ENCODE results near the gene ANKRD24. TPM values are rescaled to one million over a fixed set of nuclear protein-coding genes. Genes with fewer than 3 reads are reported as not detected.
"Not testable (repeated sequence)": the region's sequence is repeated elsewhere in the genome, so short reads cannot be mapped to it uniquely, and the experiment has no call there.

The ANKRD24 gene
- total RNA-seq, 1 experiment from 2014 or later: 0.76 TPM

DNA sequence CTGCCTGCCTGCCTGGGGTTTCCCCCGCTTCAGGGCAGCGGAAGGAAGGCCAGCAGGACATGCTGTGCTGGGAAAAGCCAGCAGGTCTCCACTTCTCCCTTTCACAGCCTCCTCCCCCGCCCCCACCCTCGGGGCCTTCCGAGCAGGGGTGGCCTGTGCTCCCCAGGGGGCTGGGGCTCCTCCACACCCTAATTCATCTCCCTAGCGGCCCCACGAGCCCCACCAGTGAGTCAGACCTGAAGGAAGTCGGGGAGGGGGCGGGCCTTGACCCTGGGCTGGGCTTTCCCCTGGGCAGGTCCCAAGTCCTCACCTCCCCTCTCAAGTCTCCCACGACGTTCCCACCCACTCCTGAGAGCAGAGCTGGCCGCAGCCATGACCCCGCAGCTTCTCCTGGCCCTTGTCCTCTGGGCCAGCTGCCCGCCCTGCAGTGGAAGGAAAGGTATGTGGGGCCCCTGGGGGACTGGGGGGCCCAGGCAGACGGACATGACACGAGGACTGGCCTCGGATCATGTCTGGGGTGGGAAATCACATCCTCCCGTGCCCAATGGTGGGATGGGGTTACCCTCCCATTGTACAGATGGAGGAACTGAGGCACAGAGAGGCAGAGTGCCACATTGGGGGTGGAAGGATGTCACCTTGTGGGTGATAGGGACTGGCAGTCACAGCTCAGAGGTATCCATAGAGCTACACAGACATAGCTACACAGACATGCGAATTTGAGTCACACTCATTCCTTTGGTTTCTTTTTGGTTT lies 46.9 kb downstream of the ANKRD24 start, which contains the start of gene EBI3:
TSS of gene EBI3 (plus strand) at position 345 of the 753 bp plus-strand sequence. CDS start at position 373, 28 bp downstream.
- H3K27me3 Mint-ChIP-seq (ENCODE audit: unreplicated experiment): no peaks in the 10 kb centered on the region
- CTCF ChIA-PET: no interaction called here
- no TSS peak for BruUV-seq (replicated peaks)
- H3K4me3 Mint-ChIP-seq (ENCODE audit: low read depth, unreplicated experiment): no peak within 1 kb of the TSS
- H3K9me3 Mint-ChIP-seq (ENCODE audit: low read depth, unreplicated experiment): no peaks in the 10 kb centered on the region
- H3K27ac Mint-ChIP-seq (ENCODE audit: unreplicated experiment): no peak within 1 kb of the TSS
- DNase-seq: peak; percentile 49
- TF ChIP-seq, protein P1, sequence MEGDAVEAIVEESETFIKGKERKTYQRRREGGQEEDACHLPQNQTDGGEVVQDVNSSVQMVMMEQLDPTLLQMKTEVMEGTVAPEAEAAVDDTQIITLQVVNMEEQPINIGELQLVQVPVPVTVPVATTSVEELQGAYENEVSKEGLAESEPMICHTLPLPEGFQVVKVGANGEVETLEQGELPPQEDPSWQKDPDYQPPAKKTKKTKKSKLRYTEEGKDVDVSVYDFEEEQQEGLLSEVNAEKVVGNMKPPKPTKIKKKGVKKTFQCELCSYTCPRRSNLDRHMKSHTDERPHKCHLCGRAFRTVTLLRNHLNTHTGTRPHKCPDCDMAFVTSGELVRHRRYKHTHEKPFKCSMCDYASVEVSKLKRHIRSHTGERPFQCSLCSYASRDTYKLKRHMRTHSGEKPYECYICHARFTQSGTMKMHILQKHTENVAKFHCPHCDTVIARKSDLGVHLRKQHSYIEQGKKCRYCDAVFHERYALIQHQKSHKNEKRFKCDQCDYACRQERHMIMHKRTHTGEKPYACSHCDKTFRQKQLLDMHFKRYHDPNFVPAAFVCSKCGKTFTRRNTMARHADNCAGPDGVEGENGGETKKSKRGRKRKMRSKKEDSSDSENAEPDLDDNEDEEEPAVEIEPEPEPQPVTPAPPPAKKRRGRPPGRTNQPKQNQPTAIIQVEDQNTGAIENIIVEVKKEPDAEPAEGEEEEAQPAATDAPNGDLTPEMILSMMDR (IDR thresholded peaks at IDR 0.05; ENCODE audit: unreplicated experiment): no peak
- intact Hi-C loops (cut with micrococcal nuclease; ENCODE audit: unreplicated experiment): no loop called here
- H3K36me3 Mint-ChIP-seq (ENCODE audit: insufficient read depth, unreplicated experiment): peaks cover 5% of the 10 kb centered on the region
- peaks cover 7% of the 10 kb centered on the region for H3K4me1 Mint-ChIP-seq (ENCODE audit: low read depth, unreplicated experiment)

DNA sequence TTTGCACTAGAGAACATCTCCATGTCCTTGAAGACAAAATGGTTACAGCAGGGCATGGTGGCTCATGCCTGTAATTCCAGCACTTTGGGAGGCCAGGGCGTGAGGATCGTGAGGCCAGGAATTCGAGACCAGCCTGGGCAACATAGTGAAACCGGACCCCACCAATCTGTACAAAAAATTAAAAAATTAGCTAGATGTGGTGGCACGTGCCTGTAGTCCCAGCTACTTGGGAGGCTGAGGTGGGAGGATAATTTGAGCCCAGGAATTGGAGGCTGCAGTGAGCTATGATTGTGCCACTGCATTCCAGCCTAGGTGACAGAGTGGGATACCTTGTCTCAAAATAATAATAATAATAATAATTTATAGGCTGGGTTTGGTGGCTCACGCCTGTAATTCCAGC lies 47.7 kb downstream of the ANKRD24 start:
- intact Hi-C loops (cut with micrococcal nuclease; ENCODE audit: unreplicated experiment); H3K4me3 Mint-ChIP-seq (ENCODE audit: low read depth, unreplicated experiment); CTCF ChIA-PET; DNase-seq; H3K36me3 Mint-ChIP-seq (ENCODE audit: insufficient read depth, unreplicated experiment); H3K9me3 Mint-ChIP-seq (ENCODE audit: low read depth, unreplicated experiment); H3K4me1 Mint-ChIP-seq (ENCODE audit: low read depth, unreplicated experiment); H3K27ac Mint-ChIP-seq (ENCODE audit: unreplicated experiment); H3K27me3 Mint-ChIP-seq (ENCODE audit: unreplicated experiment); BruUV-seq (replicated peaks): not testable (repeated sequence)

DNA sequence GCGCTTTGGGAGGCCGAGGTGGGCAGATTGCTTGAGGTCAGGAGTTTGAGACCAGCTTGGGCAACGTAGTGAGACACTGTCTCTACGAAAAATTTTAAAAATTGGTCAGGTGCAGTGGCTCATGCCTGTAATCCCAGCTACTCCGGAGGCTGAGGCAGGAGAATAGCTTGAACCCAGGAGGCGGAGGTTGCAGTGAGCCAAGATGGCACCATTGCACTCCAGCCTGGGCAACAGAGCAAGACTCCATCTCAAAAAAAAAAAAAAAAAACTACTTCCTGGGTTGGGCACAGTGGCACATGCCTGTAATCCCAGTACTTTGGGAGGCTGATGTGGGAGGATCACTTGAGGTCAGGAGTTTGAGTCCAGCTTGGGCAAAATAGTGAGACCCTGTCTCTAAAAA lies 49.0 kb downstream of the ANKRD24 start:
- H3K4me1 Mint-ChIP-seq (ENCODE audit: low read depth, unreplicated experiment); H3K27me3 Mint-ChIP-seq (ENCODE audit: unreplicated experiment); intact Hi-C loops (cut with micrococcal nuclease; ENCODE audit: unreplicated experiment); CTCF ChIA-PET; H3K36me3 Mint-ChIP-seq (ENCODE audit: insufficient read depth, unreplicated experiment); BruUV-seq (replicated peaks); H3K4me3 Mint-ChIP-seq (ENCODE audit: low read depth, unreplicated experiment); DNase-seq; H3K27ac Mint-ChIP-seq (ENCODE audit: unreplicated experiment); H3K9me3 Mint-ChIP-seq (ENCODE audit: low read depth, unreplicated experiment): not testable (repeated sequence)

DNA sequence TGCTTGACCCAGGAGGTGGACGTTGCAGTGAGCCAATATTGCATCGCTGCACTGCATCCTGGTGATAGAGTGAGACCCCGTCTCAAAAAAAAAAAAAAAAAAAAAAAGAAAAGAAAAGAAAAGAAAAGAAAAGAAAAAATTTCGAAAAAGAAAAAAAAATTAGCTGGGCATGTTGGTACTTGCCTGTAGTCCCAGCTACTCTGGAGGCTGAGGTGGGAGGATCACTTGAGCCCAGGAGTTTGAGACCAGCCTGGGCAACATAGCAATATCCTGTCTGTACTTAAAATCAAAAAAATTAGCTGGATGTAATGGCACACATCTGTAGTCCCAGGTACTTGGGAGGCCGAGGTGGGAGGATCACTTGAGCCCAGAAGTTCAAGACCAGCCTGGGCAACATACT lies 49.6 kb downstream of the ANKRD24 start:
- H3K27me3 Mint-ChIP-seq (ENCODE audit: unreplicated experiment); H3K36me3 Mint-ChIP-seq (ENCODE audit: insufficient read depth, unreplicated experiment); H3K4me1 Mint-ChIP-seq (ENCODE audit: low read depth, unreplicated experiment); BruUV-seq (replicated peaks); H3K4me3 Mint-ChIP-seq (ENCODE audit: low read depth, unreplicated experiment); H3K27ac Mint-ChIP-seq (ENCODE audit: unreplicated experiment); CTCF ChIA-PET; DNase-seq; intact Hi-C loops (cut with micrococcal nuclease; ENCODE audit: unreplicated experiment); H3K9me3 Mint-ChIP-seq (ENCODE audit: low read depth, unreplicated experiment): not testable (repeated sequence)

DNA sequence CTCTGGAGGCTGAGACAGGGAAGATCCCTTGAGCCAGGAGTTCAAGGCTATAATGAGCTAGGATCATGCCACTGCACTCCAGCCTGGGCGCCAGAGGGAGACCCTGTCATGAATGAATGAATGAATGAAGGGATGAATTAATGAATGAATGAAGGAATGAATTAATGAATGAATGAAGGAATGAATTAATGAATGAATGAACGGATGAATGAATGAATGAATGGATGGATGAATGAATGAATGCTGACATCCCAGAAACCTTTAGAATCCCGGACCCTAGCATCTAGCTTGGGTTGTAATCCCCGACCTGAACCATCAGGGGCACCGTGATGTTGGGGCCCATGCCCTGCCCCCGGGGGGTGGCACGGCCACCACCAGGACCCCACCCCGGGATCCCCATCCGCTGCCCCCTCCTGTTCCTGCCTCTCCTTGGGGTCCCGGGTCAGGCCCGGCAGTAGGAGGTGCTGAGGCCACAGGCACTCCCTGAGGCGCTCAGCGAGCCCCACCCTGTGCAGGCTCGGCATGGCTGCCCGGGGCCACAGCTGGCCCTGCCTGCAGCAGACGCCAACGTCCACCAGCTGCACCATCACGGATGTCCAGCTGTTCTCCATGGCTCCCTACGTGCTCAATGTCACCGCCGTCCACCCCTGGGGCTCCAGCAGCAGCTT lies 50.3 kb downstream of the ANKRD24 start:
- no TSS peak for BruUV-seq (replicated peaks)
- Mint-ChIP-seq H3K27me3 (ENCODE audit: unreplicated experiment) (no peaks in the 10 kb centered on the region), H3K27ac (ENCODE audit: unreplicated experiment) (no peak overlapping the region), H3K36me3 (ENCODE audit: insufficient read depth, unreplicated experiment) (no peaks in the 10 kb centered on the region), H3K4me3 (ENCODE audit: low read depth, unreplicated experiment) (peak overlapping the region; percentile 39), H3K4me1 (ENCODE audit: low read depth, unreplicated experiment) (no peaks in the 10 kb centered on the region), H3K9me3 (ENCODE audit: low read depth, unreplicated experiment) (no peaks in the 10 kb centered on the region)
- no peak for DNase-seq
- intact Hi-C loops (cut with micrococcal nuclease; ENCODE audit: unreplicated experiment): no loop called here
- TF ChIP-seq, protein P1 (IDR thresholded peaks at IDR 0.05; ENCODE audit: unreplicated experiment): no peak
- CTCF ChIA-PET: interaction anchor here (0.5 to 1.0 kb wide), 4 partner anchors 10 to 76 kb away, joined by 3 to 5 read pairs (median 5); no protein-coding TSS in a partner anchor
